ENCODE measurements around the gene RALGAPB. TPM values are rescaled to one million over a fixed set of nuclear protein-coding genes. Genes with fewer than 3 reads are reported as not detected.
A peak's percentile ranks its signal among the peaks of the same experiment; 100 is the strongest.

RALGAPB gene
- total and polyA plus RNA-seq, 2 of the 13 experiments (the other 11 are each of a cell fraction or from before 2014, with no cell fraction given), result 17.6 to 30.6 TPM

DNA sequence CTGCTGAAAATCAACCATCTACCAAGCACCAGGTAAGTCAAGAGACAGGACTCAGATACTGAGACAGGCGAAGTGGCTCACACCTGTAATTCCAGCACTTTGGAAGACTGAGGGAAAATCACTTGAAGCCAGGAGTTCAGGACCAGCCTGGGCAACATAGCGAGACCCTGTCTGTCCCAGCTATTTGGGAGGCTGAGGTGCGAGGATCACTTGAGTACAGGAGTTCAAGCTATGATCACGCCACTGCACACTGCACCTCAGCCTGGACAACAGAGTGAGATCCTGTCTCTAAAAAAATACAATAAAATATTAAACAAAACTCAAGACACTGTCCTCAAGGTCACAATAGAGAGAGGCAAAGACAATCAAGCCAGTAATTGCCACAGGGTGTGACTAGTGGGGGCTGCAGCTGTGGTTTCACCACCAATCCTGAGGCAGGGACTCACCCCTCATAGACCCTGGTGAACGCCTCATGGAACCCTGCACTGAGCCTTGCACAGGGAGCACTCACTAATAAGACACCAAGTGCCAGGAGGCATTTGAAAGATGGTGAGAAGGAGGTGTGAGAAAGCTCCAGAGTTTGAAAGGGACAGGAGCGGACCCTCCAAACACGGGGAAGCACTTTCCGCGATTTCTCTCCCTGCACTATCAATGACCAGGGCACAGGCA lies 39.2 kb upstream of the RALGAPB start:
- Histone ChIP-seq H4K20me1 (ENCODE audit: insufficient read depth, low read length) (peaks cover 51% of the 10 kb centered on the region), H3K36me3 (replicated peaks in 1 of 2; ENCODE audit: control insufficient read depth in 1 of 2, insufficient read depth in 2 of 2, low read length in 2 of 2) (peaks cover 40 to 53% of the 10 kb centered on the region in 2 experiments), H3K79me2 (ENCODE audit: insufficient read depth, low read length) (peaks cover 61% of the 10 kb centered on the region), H3K9me3 (ENCODE audit: low read length) (no peaks in the 10 kb centered on the region), H3K27ac (ENCODE audit: extremely low read length, insufficient read depth, low read length) (no peak overlapping the region), H2AFZ (ENCODE audit: low read length) (no peak overlapping the region), H3K4me2 (ENCODE audit: low read depth, low read length) (peak overlapping the region; percentile 94), H3K9ac (ENCODE audit: insufficient read depth, low read depth, low read length) (peak overlapping the region; percentile 90), H3K4me1 (ENCODE audit: insufficient read depth, low read length) (peaks cover 47% of the 10 kb centered on the region), H3K27me3 (ENCODE audit: control insufficient read depth in 1 of 2, insufficient read depth in 2 of 2, low read length in 2 of 2) (no peaks in the 10 kb centered on the region; a peak in 1 of 5 replicates), H3K4me3 (replicated peaks in 1 of 3; ENCODE audit: insufficient read depth in 1 of 3, low read depth in 2 of 3, low read length in 3 of 3) (peak overlapping the region; percentile 77 to 87 (median 81))
- ATAC-seq (no peak), FAIRE-seq (no peak), DNase-seq (ENCODE audit: low spot score) (no peak)
- WGBS (ENCODE audit: low lambda C conversion rate), result 93% methylated on average over 9 of the region's 9 CpGs
- ChIA-PET CTCF (ENCODE audit: low intra/inter-chr PET ratio, low total read pairs) (interaction anchor here (5.3 kb wide), 1 partner anchor 14 kb away, joined by 314 read pairs; no protein-coding TSS in a partner anchor), POLR2A (interaction anchor here (2.0 to 7.1 kb wide), 6 partner anchors 9 to 39 kb away, joined by 7 to 294 read pairs (median 46); partner anchors contain the start of gene RALGAPB)
- BruUV-seq (replicated peaks), result no TSS peak
- in situ Hi-C loops (cut with HindIII; ENCODE audit: extremely low pct_ligation_motif_present, low pct_unique_long_range_greater_than_20kb) (loop anchor here (25.0 kb wide), 1 partner anchor 304 kb away; the partner anchor contains the start of gene ACTR5), intact Hi-C loops (cut with micrococcal nuclease; ENCODE audit: unreplicated experiment) (loop anchor here (10.0 kb wide), 1 partner anchor 881 kb away; no protein-coding TSS in a partner anchor)
- TF ChIP-seq KAT2B (IDR thresholded peaks at IDR 0.05; ENCODE audit: borderline replicate concordance, low read depth, low read length), result 0 out of 2 replicates have a peak, but pooled peaks have one; percentile 3
- TF ChIP-seq NR3C1 (CRISPR knock-in tag; IDR thresholded peaks at IDR 0.05), result no peak
- TF ChIP-seq, protein P1, sequence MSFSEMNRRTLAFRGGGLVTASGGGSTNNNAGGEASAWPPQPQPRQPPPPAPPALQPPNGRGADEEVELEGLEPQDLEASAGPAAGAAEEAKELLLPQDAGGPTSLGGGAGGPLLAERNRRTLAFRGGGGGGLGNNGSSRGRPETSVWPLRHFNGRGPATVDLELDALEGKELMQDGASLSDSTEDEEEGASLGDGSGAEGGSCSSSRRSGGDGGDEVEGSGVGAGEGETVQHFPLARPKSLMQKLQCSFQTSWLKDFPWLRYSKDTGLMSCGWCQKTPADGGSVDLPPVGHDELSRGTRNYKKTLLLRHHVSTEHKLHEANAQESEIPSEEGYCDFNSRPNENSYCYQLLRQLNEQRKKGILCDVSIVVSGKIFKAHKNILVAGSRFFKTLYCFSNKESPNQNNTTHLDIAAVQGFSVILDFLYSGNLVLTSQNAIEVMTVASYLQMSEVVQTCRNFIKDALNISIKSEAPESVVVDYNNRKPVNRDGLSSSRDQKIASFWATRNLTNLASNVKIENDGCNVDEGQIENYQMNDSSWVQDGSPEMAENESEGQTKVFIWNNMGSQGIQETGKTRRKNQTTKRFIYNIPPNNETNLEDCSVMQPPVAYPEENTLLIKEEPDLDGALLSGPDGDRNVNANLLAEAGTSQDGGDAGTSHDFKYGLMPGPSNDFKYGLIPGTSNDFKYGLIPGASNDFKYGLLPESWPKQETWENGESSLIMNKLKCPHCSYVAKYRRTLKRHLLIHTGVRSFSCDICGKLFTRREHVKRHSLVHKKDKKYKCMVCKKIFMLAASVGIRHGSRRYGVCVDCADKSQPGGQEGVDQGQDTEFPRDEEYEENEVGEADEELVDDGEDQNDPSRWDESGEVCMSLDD (CRISPR knock-in tag; IDR thresholded peaks at IDR 0.05; ENCODE audit: borderline replicate concordance), result no peak
- TF ChIP-seq ZNF121 (CRISPR knock-in tag; IDR thresholded peaks at IDR 0.05), result peak; percentile 93
- TF ChIP-seq, protein P2, sequence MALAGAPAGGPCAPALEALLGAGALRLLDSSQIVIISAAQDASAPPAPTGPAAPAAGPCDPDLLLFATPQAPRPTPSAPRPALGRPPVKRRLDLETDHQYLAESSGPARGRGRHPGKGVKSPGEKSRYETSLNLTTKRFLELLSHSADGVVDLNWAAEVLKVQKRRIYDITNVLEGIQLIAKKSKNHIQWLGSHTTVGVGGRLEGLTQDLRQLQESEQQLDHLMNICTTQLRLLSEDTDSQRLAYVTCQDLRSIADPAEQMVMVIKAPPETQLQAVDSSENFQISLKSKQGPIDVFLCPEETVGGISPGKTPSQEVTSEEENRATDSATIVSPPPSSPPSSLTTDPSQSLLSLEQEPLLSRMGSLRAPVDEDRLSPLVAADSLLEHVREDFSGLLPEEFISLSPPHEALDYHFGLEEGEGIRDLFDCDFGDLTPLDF (CRISPR knock-in tag; IDR thresholded peaks at IDR 0.05), result no peak
- TF ChIP-seq SP1 (IDR thresholded peaks at IDR 0.05), result no peak
- TF ChIP-seq SP1 (CRISPR knock-in tag; IDR thresholded peaks at IDR 0.05), result 0 out of 2 replicates have a peak, but pooled peaks have one; percentile 25
- no peak for TF ChIP-seq ZNF556 (CRISPR knock-in tag; IDR thresholded peaks at IDR 0.05; ENCODE audit: borderline replicate concordance)
- TF ChIP-seq, protein P3, sequence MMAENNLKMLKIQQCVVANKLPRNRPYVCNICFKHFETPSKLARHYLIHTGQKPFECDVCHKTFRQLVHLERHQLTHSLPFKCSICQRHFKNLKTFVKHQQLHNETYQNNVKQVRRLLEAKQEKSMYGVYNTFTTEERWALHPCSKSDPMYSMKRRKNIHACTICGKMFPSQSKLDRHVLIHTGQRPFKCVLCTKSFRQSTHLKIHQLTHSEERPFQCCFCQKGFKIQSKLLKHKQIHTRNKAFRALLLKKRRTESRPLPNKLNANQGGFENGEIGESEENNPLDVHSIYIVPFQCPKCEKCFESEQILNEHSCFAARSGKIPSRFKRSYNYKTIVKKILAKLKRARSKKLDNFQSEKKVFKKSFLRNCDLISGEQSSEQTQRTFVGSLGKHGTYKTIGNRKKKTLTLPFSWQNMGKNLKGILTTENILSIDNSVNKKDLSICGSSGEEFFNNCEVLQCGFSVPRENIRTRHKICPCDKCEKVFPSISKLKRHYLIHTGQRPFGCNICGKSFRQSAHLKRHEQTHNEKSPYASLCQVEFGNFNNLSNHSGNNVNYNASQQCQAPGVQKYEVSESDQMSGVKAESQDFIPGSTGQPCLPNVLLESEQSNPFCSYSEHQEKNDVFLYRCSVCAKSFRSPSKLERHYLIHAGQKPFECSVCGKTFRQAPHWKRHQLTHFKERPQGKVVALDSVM (CRISPR knock-in tag; IDR thresholded peaks at IDR 0.05), result peak; percentile 76
- TF ChIP-seq, protein P4, sequence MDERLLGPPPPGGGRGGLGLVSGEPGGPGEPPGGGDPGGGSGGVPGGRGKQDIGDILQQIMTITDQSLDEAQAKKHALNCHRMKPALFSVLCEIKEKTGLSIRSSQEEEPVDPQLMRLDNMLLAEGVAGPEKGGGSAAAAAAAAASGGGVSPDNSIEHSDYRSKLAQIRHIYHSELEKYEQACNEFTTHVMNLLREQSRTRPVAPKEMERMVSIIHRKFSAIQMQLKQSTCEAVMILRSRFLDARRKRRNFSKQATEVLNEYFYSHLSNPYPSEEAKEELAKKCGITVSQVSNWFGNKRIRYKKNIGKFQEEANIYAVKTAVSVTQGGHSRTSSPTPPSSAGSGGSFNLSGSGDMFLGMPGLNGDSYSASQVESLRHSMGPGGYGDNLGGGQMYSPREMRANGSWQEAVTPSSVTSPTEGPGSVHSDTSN (CRISPR knock-in tag; IDR thresholded peaks at IDR 0.05), result no peak
- TF ChIP-seq ZNF672 (CRISPR knock-in tag; IDR thresholded peaks at IDR 0.05), result no peak
- TF ChIP-seq, protein P5, sequence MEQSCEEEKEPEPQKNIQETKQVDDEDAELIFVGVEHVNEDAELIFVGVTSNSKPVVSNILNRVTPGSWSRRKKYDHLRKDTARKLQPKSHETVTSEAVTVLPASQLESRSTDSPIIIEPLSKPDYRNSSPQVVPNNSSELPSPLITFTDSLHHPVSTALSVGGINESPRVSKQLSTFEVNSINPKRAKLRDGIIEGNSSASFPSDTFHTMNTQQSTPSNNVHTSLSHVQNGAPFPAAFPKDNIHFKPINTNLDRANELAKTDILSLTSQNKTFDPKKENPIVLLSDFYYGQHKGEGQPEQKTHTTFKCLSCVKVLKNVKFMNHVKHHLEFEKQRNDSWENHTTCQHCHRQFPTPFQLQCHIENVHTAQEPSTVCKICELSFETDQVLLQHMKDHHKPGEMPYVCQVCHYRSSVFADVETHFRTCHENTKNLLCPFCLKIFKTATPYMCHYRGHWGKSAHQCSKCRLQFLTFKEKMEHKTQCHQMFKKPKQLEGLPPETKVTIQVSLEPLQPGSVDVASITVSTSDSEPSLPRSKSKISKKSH (CRISPR knock-in tag; IDR thresholded peaks at IDR 0.05; ENCODE audit: borderline replicate concordance), result 0 out of 2 replicates have a peak, but pooled peaks have one; percentile 32
- no peak for TF ChIP-seq REL (CRISPR knock-in tag; conservative IDR thresholded peaks at IDR 0.05)
- TF ChIP-seq HDAC2 (CRISPR knock-in tag; IDR thresholded peaks at IDR 0.05), result peak; percentile 47; the same call in 1 of the 2 replicates
